DMS53 treated with DMSO at 0.1 percent for 48 hours (cell line): ENCODE measurements around the gene COL23A1.

Source experiments
- DNase-seq: peaks from one replicate; lab custom pipeline; 2025; ENCODE audit not compliant: unreplicated experiment; lab: John Stamatoyannopoulos, UW

The COL23A1 gene

GRCh38 chr5:178486239-178486641 lies 104.0 kb downstream of the COL23A1 start:
- DNase-seq, result no peak

- DNase-seq, result no peak
Observed at GRCh38 chr5:178483620-178484019, 106.6 kb downstream of the COL23A1 start.

- no peak for DNase-seq
Observed at GRCh38 chr5:178479261-178479660, 110.9 kb downstream of the COL23A1 start.

- no peak for DNase-seq
Observed at GRCh38 chr5:178478370-178478769, 111.8 kb downstream of the COL23A1 start.

GRCh38 chr5:178477802-178478201 lies 112.4 kb downstream of the COL23A1 start:
- DNase-seq, result no peak

- no peak for DNase-seq
Observed at GRCh38 chr5:178476972-178477754, 113.0 kb downstream of the COL23A1 start.

GRCh38 chr5:178476531-178476930 lies 113.7 kb downstream of the COL23A1 start:
- DNase-seq, result no peak

- no peak for DNase-seq
Observed at GRCh38 chr5:178475422-178475821, 114.8 kb downstream of the COL23A1 start.

GRCh38 chr5:178474562-178475184 lies 115.5 kb downstream of the COL23A1 start:
- no peak for DNase-seq

GRCh38 chr5:178473854-178474253 lies 116.3 kb downstream of the COL23A1 start:
- no peak for DNase-seq

GRCh38 chr5:178472138-178472537 lies 118.1 kb downstream of the COL23A1 start:
- DNase-seq, result no peak

GRCh38 chr5:178471711-178472110 lies 118.5 kb downstream of the COL23A1 start:
- no peak for DNase-seq

- no peak for DNase-seq
Observed at GRCh38 chr5:178470760-178471025, 119.5 kb downstream of the COL23A1 start.

- no peak for DNase-seq
Observed at GRCh38 chr5:178469975-178470759, 120.0 kb downstream of the COL23A1 start.

GRCh38 chr5:178469011-178469974 lies 120.9 kb downstream of the COL23A1 start:
- no peak for DNase-seq

- no peak for DNase-seq
Observed at GRCh38 chr5:178468196-178468685, 122.0 kb downstream of the COL23A1 start.

GRCh38 chr5:178467568-178468195 lies 122.5 kb downstream of the COL23A1 start:
- DNase-seq, result no peak

GRCh38 chr5:178467205-178467567 lies 123.0 kb downstream of the COL23A1 start:
- DNase-seq, result no peak

GRCh38 chr5:178466342-178466741 lies 123.9 kb downstream of the COL23A1 start:
- no peak for DNase-seq

GRCh38 chr5:178465861-178466288 lies 124.3 kb downstream of the COL23A1 start:
- no peak for DNase-seq
